ENCODE measurements around the gene BGLAP. TPM values are rescaled to one million over a fixed set of nuclear protein-coding genes. Genes with fewer than 3 reads are reported as not detected.

The BGLAP gene
- total RNA-seq, 1 experiment from 2014 or later = 1.4 TPM

- intact Hi-C loops (cut with micrococcal nuclease) = no loop called here
- Histone ChIP-seq H2AFZ (ENCODE audit: low read depth, low read length, poor library complexity, severe bottlenecking) (no peak overlapping the region), H3K27ac (ENCODE audit: low read depth, low read length) (no peak overlapping the region), H3K36me3 (ENCODE audit: control insufficient read depth in 1 of 2, insufficient read depth in 2 of 2, low read length in 2 of 2) (peaks cover 0 to 8% of the 10 kb centered on the region in 2 experiments; a peak in 3 of 4 replicates), H3K9me2 (ENCODE audit: insufficient read depth) (no peaks in the 10 kb centered on the region), H3K4me2 (ENCODE audit: low read length) (no peak overlapping the region), H3K27me3 (ENCODE audit: insufficient read depth, low read length) (no peaks in the 10 kb centered on the region), H3K4me1 (ENCODE audit: control insufficient read depth in 1 of 2, insufficient read depth in 2 of 2, low read length in 2 of 2) (peaks cover 4 to 14% of the 10 kb centered on the region in 2 experiments; a peak in 3 of 4 replicates), H3K9ac (ENCODE audit: low read length) (no peak overlapping the region), H4K20me1 (ENCODE audit: insufficient read depth) (no peaks in the 10 kb centered on the region), H3K4me3 (replicated peaks in 1 of 2; ENCODE audit: low read depth in 1 of 2, low read length in 2 of 2) (no peak overlapping the region), H3K79me2 (ENCODE audit: insufficient read depth, low read length) (no peaks in the 10 kb centered on the region), H3K9me3 (ENCODE audit: control insufficient read depth in 1 of 2, insufficient read depth in 1 of 2, low read depth in 1 of 2, low read length in 2 of 2) (no peaks in the 10 kb centered on the region)
- DNase-seq (ENCODE audit: low read depth, low spot score) (no peak), ATAC-seq (no peak)
- ChIA-PET RAD21 (ENCODE audit: low non-redundant PET in 1 of 2, low total read pairs in 2 of 2, uncharacterized antibody in 2 of 2, unreplicated experiment in 2 of 2) (no interaction called here), CTCF (interaction anchor here (3.0 to 4.4 kb wide), 3 partner anchors 12 to 129 kb away, joined by 19 to 98 read pairs (median 45); partner anchors contain the start of gene PMF1), POLR2A (no interaction called here)
- BruUV-seq (replicated peaks) = no TSS peak
- TF ChIP-seq SRF (IDR thresholded peaks at IDR 0.05; ENCODE audit: low read depth) (no peak), ELF1 (IDR thresholded peaks at IDR 0.05; ENCODE audit: borderline replicate concordance, low read depth) (no peak), RAD21 (IDR thresholded peaks at IDR 0.05; ENCODE audit: low read depth) (no peak), MAX (IDR thresholded peaks at IDR 0.05) (no peak), FOSL1 (IDR thresholded peaks at IDR 0.05; ENCODE audit: low read depth) (no peak), EZH2phosphoT487 (IDR thresholded peaks at IDR 0.05; ENCODE audit: borderline replicate concordance) (no peak), CTCF (IDR thresholded peaks at IDR 0.05 in 2 of 3, conservative IDR thresholded peaks at IDR 0.05 in 1 of 3; ENCODE audit: borderline replicate concordance in 1 of 3, insufficient read depth in 1 of 3, low read depth in 2 of 3, low read length in 2 of 3) (no peak), POLR2AphosphoS5 (IDR thresholded peaks at IDR 0.05; ENCODE audit: low read depth, low read length) (no peak), SIN3A (IDR thresholded peaks at IDR 0.05; ENCODE audit: low read depth) (no peak), CEBPB (IDR thresholded peaks at IDR 0.05; ENCODE audit: low read depth) (no peak), SP1 (IDR thresholded peaks at IDR 0.05; ENCODE audit: low read depth) (no peak), YY1 (IDR thresholded peaks at IDR 0.05; ENCODE audit: extremely low read depth, insufficient replicate concordance, low read depth, low read length) (no peak), ZNF274 (IDR thresholded peaks at IDR 0.05; ENCODE audit: low read depth, low read length) (no peak), TCF7L2 (IDR thresholded peaks at IDR 0.05; ENCODE audit: borderline replicate concordance, extremely low read depth, insufficient read depth, insufficient read length) (no peak), ZFX (IDR thresholded peaks at IDR 0.05) (no peak)
These were observed 15.9 kb upstream of the BGLAP start for GRCh38 chr1:156226116-156226538.
